Activated T-cell treated with anti-CD3 and anti-CD28 coated beads, Interleukin-2, amount 50 U/mL, for 72 hours (primary cell): Measurements from ENCODE around the gene ZMIZ1. TPM values are rescaled to one million over a fixed set of nuclear protein-coding genes. Genes with fewer than 3 reads are reported as not detected.
"Not testable (repeated sequence)": the region's sequence is repeated elsewhere in the genome, so short reads cannot be mapped to it uniquely, and the experiment has no call there.

Source experiments
- ATAC-seq, 2 donors: fragments of 150-1000 bp; cut with Tn5 transposase; replicated peaks in 1 of 2; 2 replicates each; pipeline ENCODE4 v1.10.0; 2021; ENCODE audit warnings: moderate library complexity in 2 of 2, mild to moderate bottlenecking in 1 of 2
- DNase-seq, 2 donors: peaks; one replicate each; pipeline ENCODE4 v3.0.0; 2021 to 2022; ENCODE audit warnings: mixed read lengths in 1 of 2
- H3K27ac Mint-ChIP-seq: one replicate; pipeline ENCODE4 v1.8.0; 2022; ENCODE audit warnings: mild to moderate bottlenecking, moderate library complexity, mixed read lengths
- H3K27me3 Mint-ChIP-seq: one replicate; pipeline ENCODE4 v1.8.0; 2022; ENCODE audit warnings: low read depth, mixed read lengths
- H3K36me3 Mint-ChIP-seq, 2 donors: one replicate each; pipeline ENCODE4 v1.8.0; 2022; ENCODE audit warnings: mixed read lengths in 2 of 2, mild to moderate bottlenecking in 1 of 2; ENCODE audit not compliant: insufficient read depth in 2 of 2
- H3K4me1 Mint-ChIP-seq: one replicate; pipeline ENCODE4 v1.8.0; 2022; ENCODE audit warnings: low read depth, mixed read lengths
- H3K4me3 Mint-ChIP-seq, 2 donors: one replicate each; pipeline ENCODE4 v1.8.0; 2022; ENCODE audit warnings: mild to moderate bottlenecking in 2 of 2, mixed read lengths in 2 of 2, moderate library complexity in 2 of 2
- H3K9me3 Mint-ChIP-seq, 2 donors: one replicate each; pipeline ENCODE4 v1.8.0; 2022; ENCODE audit warnings: mixed read lengths in 2 of 2
- total RNA-seq, 2 donors: library from RNA; stranded (reverse); gene quantifications; one replicate each; pipeline ENCODE4 v1.2.3, GENCODE V29; 2022

ZMIZ1 gene
- total RNA-seq, 2 donors from 2014 or later = 30.6 to 37.8 TPM

GRCh38 chr10:79335470-79336235 is 266.9 kb downstream of the ZMIZ1 start:
- Mint-ChIP-seq H3K27me3 (no peaks in the 10 kb centered on the region), H3K4me1 (peaks cover 47% of the 10 kb centered on the region), H3K9me3 (peaks cover 2 to 6% of the 10 kb centered on the region in 2 donors), H3K4me3 (no peak overlapping the region), H3K36me3 (peaks cover 2 to 7% of the 10 kb centered on the region in 2 donors), H3K27ac (no peak overlapping the region)
- no peak for DNase-seq
- ATAC-seq = no peak

- peaks cover 40% of the 10 kb centered on the region for H3K4me1 Mint-ChIP-seq
- H3K27ac Mint-ChIP-seq = no peak overlapping the region
- H3K27me3 Mint-ChIP-seq = no peaks in the 10 kb centered on the region
- DNase-seq (no peak), ATAC-seq (no peak)
- no peak overlapping the region for H3K4me3 Mint-ChIP-seq
- H3K36me3 Mint-ChIP-seq = peaks cover 2 to 7% of the 10 kb centered on the region in 2 donors
- H3K9me3 Mint-ChIP-seq = peaks cover 2 to 6% of the 10 kb centered on the region in 2 donors
Measured at GRCh38 chr10:79336276-79336675, 267.5 kb downstream of the ZMIZ1 start.

GRCh38 chr10:79336739-79337138 is 268.0 kb downstream of the ZMIZ1 start:
- peaks cover 2 to 6% of the 10 kb centered on the region in 2 donors for H3K9me3 Mint-ChIP-seq
- no peak overlapping the region for H3K4me3 Mint-ChIP-seq
- peaks cover 36% of the 10 kb centered on the region for H3K4me1 Mint-ChIP-seq
- ATAC-seq (no peak), DNase-seq (no peak)
- H3K36me3 Mint-ChIP-seq = peaks cover 2 to 7% of the 10 kb centered on the region in 2 donors
- no peak overlapping the region for H3K27ac Mint-ChIP-seq
- H3K27me3 Mint-ChIP-seq = no peaks in the 10 kb centered on the region

DNA sequence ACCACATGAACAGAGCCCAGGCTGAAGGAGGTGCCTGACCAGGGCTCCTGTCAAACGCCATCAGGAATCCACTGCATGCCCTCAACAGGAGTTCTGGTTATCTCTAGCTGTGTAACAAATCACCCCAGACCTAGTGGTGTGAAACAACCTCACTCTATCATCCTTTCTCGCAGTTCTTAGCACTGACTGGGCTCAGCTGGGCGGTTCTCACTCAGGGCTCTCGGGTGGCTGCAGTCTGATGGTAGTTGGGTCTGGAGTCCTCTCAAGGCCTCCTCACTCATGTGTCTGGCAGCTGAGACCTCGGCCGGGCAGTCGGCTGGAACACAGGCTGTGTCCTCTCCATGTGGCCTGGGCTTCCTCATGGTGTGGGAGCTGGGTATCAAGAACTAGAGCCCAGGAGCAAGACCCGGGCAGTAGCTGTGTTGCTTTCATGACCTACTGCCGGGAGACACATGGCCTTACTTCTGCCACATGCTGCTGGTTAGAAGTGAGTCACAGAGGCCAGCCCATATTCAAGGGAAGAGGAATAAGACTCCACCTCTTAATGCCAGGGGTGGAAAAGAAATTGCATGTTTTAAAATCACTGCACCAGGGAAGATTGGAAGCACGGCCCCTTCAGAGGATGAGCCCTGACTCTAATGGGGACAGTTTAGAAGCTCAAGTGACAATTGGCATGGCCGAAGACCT is 269.2 kb downstream of the ZMIZ1 start:
- not testable (repeated sequence) for H3K27me3 Mint-ChIP-seq, ATAC-seq, H3K27ac Mint-ChIP-seq, H3K9me3 Mint-ChIP-seq, H3K4me3 Mint-ChIP-seq, H3K36me3 Mint-ChIP-seq, DNase-seq
- H3K4me1 Mint-ChIP-seq = peaks cover 29% of the 10 kb centered on the region

- no peaks in the 10 kb centered on the region for H3K27me3 Mint-ChIP-seq
- H3K4me1 Mint-ChIP-seq = peaks cover 16% of the 10 kb centered on the region
- no peak overlapping the region for H3K27ac Mint-ChIP-seq
- ATAC-seq (no peak), DNase-seq (no peak)
- H3K36me3 Mint-ChIP-seq = peaks cover 0 to 4% of the 10 kb centered on the region in 2 donors
- H3K4me3 Mint-ChIP-seq = no peak overlapping the region
- peaks cover 2% of the 10 kb centered on the region in 2 donors for H3K9me3 Mint-ChIP-seq
Measured at GRCh38 chr10:79339266-79339665, 270.5 kb downstream of the ZMIZ1 start.

DNA sequence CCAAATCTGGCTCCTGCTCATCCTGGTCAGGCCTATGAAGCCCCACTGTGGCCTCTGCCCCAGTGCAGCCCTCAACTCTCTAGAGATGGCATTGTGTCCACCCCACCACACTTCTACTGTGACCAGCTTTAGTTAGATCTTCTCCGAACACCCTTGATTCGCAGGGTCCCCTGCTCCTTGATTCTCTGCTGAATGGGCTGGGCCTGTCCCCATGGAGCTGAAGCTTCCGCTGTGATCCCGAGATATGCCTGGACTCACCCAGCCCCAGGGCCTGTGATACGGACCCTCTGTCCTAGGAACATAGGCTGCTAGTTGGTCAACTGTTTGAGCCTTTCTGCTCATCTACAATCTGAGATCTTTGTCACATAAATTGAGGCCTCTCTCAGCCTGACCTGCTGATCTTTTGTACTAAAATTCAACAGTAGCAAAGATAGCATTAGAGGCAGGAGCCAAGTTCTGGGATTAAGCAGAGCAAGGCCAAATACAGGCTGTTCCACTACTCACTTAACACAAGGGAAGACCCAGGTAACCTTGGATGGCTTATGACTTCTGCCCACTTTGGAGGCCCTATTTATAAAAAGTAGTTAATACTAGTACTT is 272.0 kb downstream of the ZMIZ1 start:
- DNase-seq = no peak
- no peak overlapping the region for H3K27ac Mint-ChIP-seq

DNA sequence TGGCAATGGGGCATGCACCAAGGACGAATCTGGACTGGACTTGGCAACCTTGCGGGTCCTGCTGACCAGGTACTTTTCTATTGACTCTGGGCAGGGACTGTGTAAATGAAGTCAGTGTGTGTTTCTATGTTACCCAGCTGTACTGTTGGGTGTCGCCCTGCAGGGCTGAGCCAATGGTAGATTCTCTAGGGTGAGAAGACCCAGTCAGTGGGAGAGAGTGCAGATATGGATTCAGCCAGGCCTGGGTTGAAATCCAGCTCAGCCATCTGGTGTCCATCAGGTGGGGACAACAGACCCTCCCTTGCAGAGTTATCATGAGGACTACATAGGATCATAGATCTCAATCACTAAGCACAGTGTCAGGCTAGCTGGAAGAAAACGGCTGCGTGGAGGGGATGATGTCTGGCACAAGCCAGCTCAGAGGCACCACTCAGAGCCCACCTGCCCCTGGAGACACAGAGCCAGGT is 273.6 kb downstream of the ZMIZ1 start:
- H3K36me3 Mint-ChIP-seq = peaks cover 0 to 1% of the 10 kb centered on the region in 2 donors
- H3K27ac Mint-ChIP-seq = no peak overlapping the region
- H3K4me1 Mint-ChIP-seq = no peaks in the 10 kb centered on the region
- H3K27me3 Mint-ChIP-seq = no peaks in the 10 kb centered on the region
- no peak for ATAC-seq
- H3K4me3 Mint-ChIP-seq = no peak overlapping the region
- no peak for DNase-seq
- no peaks in the 10 kb centered on the region for H3K9me3 Mint-ChIP-seq

More for the DNA sequence above, 272.0 kb downstream of the ZMIZ1 start:
- H3K4me1 Mint-ChIP-seq = peaks cover under 1% of the 10 kb centered on the region
- no peak overlapping the region for H3K4me3 Mint-ChIP-seq
- no peak for ATAC-seq
- peaks cover 0 to 4% of the 10 kb centered on the region in 2 donors for H3K36me3 Mint-ChIP-seq
- no peaks in the 10 kb centered on the region for H3K27me3 Mint-ChIP-seq
- peaks cover 2% of the 10 kb centered on the region in 2 donors for H3K9me3 Mint-ChIP-seq

- no peak for ATAC-seq
- DNase-seq = no peak
- no peak overlapping the region for H3K27ac Mint-ChIP-seq
- H3K4me3 Mint-ChIP-seq = no peak overlapping the region
- H3K4me1 Mint-ChIP-seq = no peaks in the 10 kb centered on the region
- no peaks in the 10 kb centered on the region for H3K36me3 Mint-ChIP-seq
- H3K9me3 Mint-ChIP-seq = no peaks in the 10 kb centered on the region
- H3K27me3 Mint-ChIP-seq = no peaks in the 10 kb centered on the region
Measured at GRCh38 chr10:79342811-79343561, 274.2 kb downstream of the ZMIZ1 start.

DNA sequence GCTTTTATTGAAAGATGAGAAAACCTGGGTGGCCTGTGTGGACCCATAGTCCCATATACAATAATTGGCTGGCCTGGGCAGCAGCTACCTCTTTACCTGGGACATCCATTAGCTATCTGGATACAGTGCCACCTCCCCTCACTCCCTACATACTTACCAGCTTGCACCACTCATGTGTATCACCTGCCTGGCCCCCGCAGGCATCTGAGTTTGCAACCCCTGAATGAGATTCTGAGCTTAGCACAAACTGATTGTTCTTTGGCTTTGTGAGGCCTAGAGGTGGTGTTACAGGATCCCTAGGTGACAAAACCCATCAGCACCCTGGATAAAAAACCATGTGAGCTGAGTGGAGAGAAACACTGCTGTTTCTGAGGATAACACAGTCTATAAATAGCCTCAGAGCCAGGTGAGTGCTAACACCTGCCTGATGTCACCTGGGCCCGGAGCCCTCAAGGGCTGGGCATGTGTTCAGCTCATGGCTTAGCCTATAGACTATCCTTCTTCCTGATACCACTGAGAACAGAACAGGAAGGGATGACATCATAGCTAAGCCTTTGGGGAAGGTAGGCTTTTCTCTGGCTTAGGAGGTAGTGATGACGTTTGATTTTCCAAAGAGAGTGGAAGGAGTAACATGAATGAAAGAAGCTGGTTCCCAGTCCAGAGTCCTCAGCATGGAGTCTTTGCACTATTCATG is 275.9 kb downstream of the ZMIZ1 start:
- H3K27me3 Mint-ChIP-seq = no peaks in the 10 kb centered on the region
- no peaks in the 10 kb centered on the region for H3K9me3 Mint-ChIP-seq
- no peak overlapping the region for H3K4me3 Mint-ChIP-seq
- peaks cover 13% of the 10 kb centered on the region for H3K4me1 Mint-ChIP-seq
- DNase-seq (no peak), ATAC-seq (no peak)
- no peak overlapping the region for H3K27ac Mint-ChIP-seq
- peaks cover 8 to 9% of the 10 kb centered on the region in 2 donors for H3K36me3 Mint-ChIP-seq

GRCh38 chr10:79345241-79346011 is 276.7 kb downstream of the ZMIZ1 start:
- H3K36me3 Mint-ChIP-seq = peaks cover 12 to 15% of the 10 kb centered on the region in 2 donors
- H3K4me3 Mint-ChIP-seq = no peak overlapping the region
- H3K9me3 Mint-ChIP-seq = no peaks in the 10 kb centered on the region
- ATAC-seq (no peak), DNase-seq (no peak)
- no peaks in the 10 kb centered on the region for H3K27me3 Mint-ChIP-seq
- peaks cover 21% of the 10 kb centered on the region for H3K4me1 Mint-ChIP-seq
- no peak overlapping the region for H3K27ac Mint-ChIP-seq

DNA sequence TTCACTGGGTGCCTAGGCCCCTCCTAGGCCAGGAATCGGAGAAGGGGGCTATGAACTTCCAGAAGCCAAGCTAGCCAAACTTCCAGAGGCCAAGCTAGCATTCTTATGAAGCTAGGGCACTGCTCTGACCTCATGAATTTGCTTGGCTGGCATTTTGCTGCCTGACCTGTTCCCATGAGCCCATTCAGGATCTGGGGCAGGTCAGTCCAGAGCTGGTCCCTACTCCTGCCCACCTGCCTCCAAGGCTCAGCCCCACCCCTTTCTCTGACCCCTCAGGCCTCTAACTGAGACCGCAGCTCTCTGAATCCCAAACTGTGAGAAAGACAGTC is 277.2 kb downstream of the ZMIZ1 start:
- Mint-ChIP-seq H3K27ac (no peak overlapping the region), H3K27me3 (no peaks in the 10 kb centered on the region), H3K36me3 (peaks cover 12 to 17% of the 10 kb centered on the region in 2 donors), H3K4me3 (no peak overlapping the region), H3K9me3 (no peaks in the 10 kb centered on the region), H3K4me1 (peaks cover 26% of the 10 kb centered on the region)
- ATAC-seq (no peak), DNase-seq (no peak)
